IMR-90 (cell line): ENCODE measurements around the gene PCSK6. TPM values are rescaled to one million over a fixed set of nuclear protein-coding genes. Genes with fewer than 3 reads are reported as not detected.

Source experiments
- ATAC-seq: fragments of 200-7000 bp; cut with Tn5 transposase; 2 replicates; pipeline ENCODE4 v1.9.1; 2020; ENCODE audit warnings: low read depth, mild to moderate bottlenecking, moderate library complexity
- BruUV-seq: library from RNA; stranded (reverse); fragments of 400-500 nt; replicated peaks from 2 replicates; lab custom pipeline; 2021; lab: Mats Ljungman, UMichigan
- CTCF ChIA-PET: fragments of 300-600 bp; formaldehyde crosslinking; extraction: SDS; loops from one replicate; lab custom pipeline; 2021; ENCODE audit warnings: antibody characterized with exemption; lab: Yijun Ruan, JAX
- POLR2A ChIA-PET: fragments of 300-600 bp; sonication (Branson Sonifier 250); formaldehyde crosslinking; loops from one replicate; lab custom pipeline; 2022; ENCODE audit warnings: antibody characterized with exemption; ENCODE audit not compliant: unreplicated experiment; lab: Charles Lee
- DNase-seq: peaks from one replicate; pipeline ENCODE4 v3.0.0; 2013
- H2AFZ ChIP-seq: replicated peaks from 2 replicates; pipeline ENCODE3; 2013; ENCODE audit warnings: low read length, mild to moderate bottlenecking; ENCODE audit not compliant: poor library complexity
- H2AK5ac ChIP-seq: 2 replicates; pipeline ENCODE4 v1.6.1; 2013; ENCODE audit warnings: low read depth, low read length, inconsistent platforms
- H2AK9ac ChIP-seq: replicated peaks from 2 replicates; pipeline ENCODE3; 2013; ENCODE audit warnings: mild to moderate bottlenecking, low read depth, low read length, moderate library complexity; ENCODE audit not compliant: poor library complexity
- H2BK120ac ChIP-seq: 2 replicates; pipeline ENCODE4 v1.6.1; 2013; ENCODE audit warnings: low read depth, low read length, inconsistent platforms
- H2BK15ac ChIP-seq: 3 replicates; pipeline ENCODE4 v1.6.1; 2013; ENCODE audit warnings: low read depth, low read length, inconsistent platforms
- H2BK20ac ChIP-seq: 2 replicates; pipeline ENCODE4 v1.6.1; 2013; ENCODE audit warnings: low read depth, mild to moderate bottlenecking, inconsistent platforms, low read length, moderate library complexity
- H2BK5ac ChIP-seq: 2 replicates; pipeline ENCODE4 v1.6.1; 2013; ENCODE audit warnings: mild to moderate bottlenecking, low read depth, low read length, inconsistent platforms; ENCODE audit not compliant: poor library complexity, severe bottlenecking
- H3K14ac ChIP-seq: replicated peaks from 2 replicates; pipeline ENCODE4 v1.6.1; 2013; ENCODE audit warnings: low read depth, low read length, inconsistent platforms
- H3K18ac ChIP-seq: 2 replicates; pipeline ENCODE4 v1.6.1; 2013; ENCODE audit warnings: low read depth, low read length, control low read depth
- H3K23ac ChIP-seq: 2 replicates; pipeline ENCODE4 v1.6.1; 2013; ENCODE audit warnings: low read depth, low read length, inconsistent platforms
- H3K27ac ChIP-seq: 2 replicates; pipeline ENCODE4 v1.5.1; 2013; ENCODE audit warnings: mild to moderate bottlenecking, control low read depth, low read length; ENCODE audit not compliant: insufficient read depth
- H3K27me3 ChIP-seq: 2 replicates; pipeline ENCODE4 v1.6.1; 2013; ENCODE audit warnings: low read length; ENCODE audit not compliant: control insufficient read depth, insufficient read depth
- H3K36me3 ChIP-seq: 2 replicates; pipeline ENCODE4 v1.6.1; 2013; ENCODE audit warnings: low read length, mixed read lengths; ENCODE audit not compliant: control insufficient read depth, insufficient read depth
- H3K4ac ChIP-seq: 2 replicates; pipeline ENCODE4 v1.6.1; 2013; ENCODE audit warnings: low read depth, low read length, inconsistent platforms
- H3K4me1 ChIP-seq: 2 replicates; pipeline ENCODE4 v1.6.1; 2013; ENCODE audit warnings: low read length, mixed read lengths; ENCODE audit not compliant: control insufficient read depth, insufficient read depth
- H3K4me2 ChIP-seq: 2 replicates; pipeline ENCODE4 v1.6.1; 2013; ENCODE audit warnings: low read depth, mild to moderate bottlenecking, control low read depth, low read length, moderate library complexity
- H3K4me3 ChIP-seq: 2 replicates; pipeline ENCODE4 v1.5.1; 2013; ENCODE audit warnings: low read depth, mild to moderate bottlenecking, control low read depth, low read length, moderate library complexity; ENCODE audit not compliant: insufficient read depth
- H3K56ac ChIP-seq: 2 replicates; pipeline ENCODE4 v1.6.1; 2013; ENCODE audit warnings: low read length, inconsistent platforms; ENCODE audit not compliant: insufficient read depth; ENCODE audit errors: extremely low read depth
- H3K79me1 ChIP-seq, 2 experiments: 2 replicates each; pipeline ENCODE4 v1.6.1; 2013; ENCODE audit warnings: low read length in 2 of 2, inconsistent platforms in 1 of 2, low read depth in 1 of 2
- H3K9ac ChIP-seq: 2 replicates; pipeline ENCODE4 v1.6.1; 2013; ENCODE audit warnings: low read depth, low read length, control low read depth
- H3K9me1 ChIP-seq: 2 replicates; pipeline ENCODE4 v1.6.1; 2013; ENCODE audit warnings: low read length, inconsistent platforms; ENCODE audit not compliant: insufficient read depth
- H3K9me3 ChIP-seq: 2 replicates; pipeline ENCODE4 v1.6.1; 2013; ENCODE audit warnings: low read length; ENCODE audit not compliant: control insufficient read depth, insufficient read depth
- H4K20me1 ChIP-seq: 2 replicates; pipeline ENCODE4 v1.6.1; 2013; ENCODE audit warnings: low read length, inconsistent platforms; ENCODE audit not compliant: insufficient read depth
- H4K5ac ChIP-seq: 2 replicates; pipeline ENCODE4 v1.6.1; 2013; ENCODE audit warnings: mild to moderate bottlenecking, low read depth, low read length, control low read depth
- H4K8ac ChIP-seq, 2 experiments: 2 replicates each; pipeline ENCODE4 v1.6.1; 2013; ENCODE audit warnings: low read depth in 2 of 2, low read length in 2 of 2, control low read depth in 1 of 2, inconsistent platforms in 1 of 2
- H4K91ac ChIP-seq: 2 replicates; pipeline ENCODE4 v1.6.1; 2013; ENCODE audit warnings: low read depth, low read length, inconsistent platforms; ENCODE audit not compliant: insufficient read depth
- BHLHE40 ChIP-seq: fragments of 150-350 bp; IDR thresholded peaks from 2 replicates; pipeline ENCODE4 v1.6.1; 2016; ENCODE audit warnings: mild to moderate bottlenecking, low read depth, low read length
- CEBPB ChIP-seq: IDR thresholded peaks from 2 replicates; pipeline ENCODE4 v1.6.1; 2012; ENCODE audit warnings: low read depth, low read length, improper control_type of control experiment
- CHD1 ChIP-seq: IDR thresholded peaks from 2 replicates; pipeline ENCODE4 v1.6.1; 2012; ENCODE audit warnings: low read depth, low read length, improper control_type of control experiment
- ELK1 ChIP-seq: fragments of 150-350 bp; IDR thresholded peaks from 2 replicates; pipeline ENCODE4 v1.6.1; 2016; ENCODE audit warnings: low read depth, mild to moderate bottlenecking, low read length, moderate library complexity, borderline replicate concordance
- FOS ChIP-seq: fragments of 150-350 bp; IDR thresholded peaks from 2 replicates; pipeline ENCODE4 v1.6.1; 2016; ENCODE audit warnings: low read depth, low read length
- MAFK ChIP-seq: IDR thresholded peaks from 2 replicates; pipeline ENCODE4 v1.6.1; 2012; ENCODE audit warnings: low read depth, low read length, improper control_type of control experiment
- MAZ ChIP-seq: IDR thresholded peaks from 2 replicates; pipeline ENCODE4 v1.6.1; 2012; ENCODE audit warnings: low read depth, mild to moderate bottlenecking, low read length, improper control_type of control experiment, moderate library complexity, borderline replicate concordance
- MXI1 ChIP-seq: IDR thresholded peaks from 2 replicates; pipeline ENCODE4 v1.6.1; 2012; ENCODE audit warnings: low read depth, mild to moderate bottlenecking, low read length, moderate library complexity, borderline replicate concordance
- NFE2L2 ChIP-seq: fragments of 150-350 bp; IDR thresholded peaks from 2 replicates; pipeline ENCODE4 v1.6.1; 2016; ENCODE audit warnings: low read depth, mild to moderate bottlenecking, low read length
- POLR2A ChIP-seq: IDR thresholded peaks from 2 replicates; pipeline ENCODE4 v1.6.1; 2012; ENCODE audit warnings: mild to moderate bottlenecking, low read depth, low read length
- RAD21 ChIP-seq: IDR thresholded peaks from 2 replicates; pipeline ENCODE4 v1.6.1; 2012; ENCODE audit warnings: low read length, improper control_type of control experiment
- RCOR1 ChIP-seq: IDR thresholded peaks from 2 replicates; pipeline ENCODE4 v1.6.1; 2012; ENCODE audit warnings: mild to moderate bottlenecking, low read length, improper control_type of control experiment; ENCODE audit not compliant: insufficient replicate concordance
- RFX5 ChIP-seq: IDR thresholded peaks from 2 replicates; pipeline ENCODE4 v1.8.0; 2012; ENCODE audit warnings: low read depth, mild to moderate bottlenecking, low read length, moderate library complexity
- SMC3 ChIP-seq: fragments of 150-350 bp; IDR thresholded peaks from 2 replicates; pipeline ENCODE4 v1.6.1; 2016; ENCODE audit warnings: low read depth, mild to moderate bottlenecking, antibody characterized with exemption, low read length, moderate library complexity
- USF2 ChIP-seq: fragments of 150-350 bp; IDR thresholded peaks from 2 replicates; pipeline ENCODE4 v1.6.1; 2017; ENCODE audit warnings: mild to moderate bottlenecking, antibody characterized with exemption, low read length, low read depth
- WGBS, 2 experiments: methylation state at CpG; one replicate each; pipeline versions ENCODE4 v1.1.5 to v1.1.7; 2013; ENCODE audit warnings: missing lambda C conversion rate in 2 of 2; ENCODE audit not compliant: insufficient read length in 1 of 2; ENCODE audit errors: extremely low coverage in 2 of 2; 5-methylcytosine and 5-hydroxymethylcytosine counted together
- dilution Hi-C: fragments of 300-500 bp; cut with HindIII; formaldehyde crosslinking; loops from one replicate; pipeline ENCODE4 v1.14.3; 2018; ENCODE audit warnings: low sequenced_read_pairs; ENCODE audit not compliant: unreplicated experiment
- in situ Hi-C: fragments of 300-500 bp; cut with MboI; formaldehyde crosslinking; loops from 3 replicates; pipeline ENCODE4 v1.14.3; 2019; ENCODE audit warnings: low sequenced_read_pairs, inconsistent platforms, mixed read lengths
- intact Hi-C: fragments of 100-400 bp; cut with micrococcal nuclease; formaldehyde crosslinking; loops from 2 replicates; pipeline ENCODE4 v1.10.0; 2022
- polyA plus RNA-seq, 3 experiments: library from polyadenylated mRNA; depleted of rRNA; stranded (reverse); fragments of >200 nt; gene quantifications; 2 replicates each; pipeline ENCODE4 v1.2.3, GENCODE V29; 2012; ENCODE audit warnings: low replicate concordance in 1 of 3
- total RNA-seq: library from RNA; depleted of rRNA; stranded (reverse); fragments of >200 nt; gene quantifications from 2 replicates; pipeline ENCODE4 v1.2.3, GENCODE V29; 2012
- TF ChIP-seq, protein P1 (sequence below): conservative IDR thresholded peaks from 2 replicates; pipeline ENCODE4 v1.5.1; 2012; ENCODE audit warnings: mild to moderate bottlenecking, low read depth, low read length, improper control_type of control experiment

The PCSK6 gene
- total and polyA plus RNA-seq, 2 of the 4 experiments (the other 2 are of a cell fraction), result not detected

- no peak overlapping the region for H4K8ac ChIP-seq
- H3K18ac ChIP-seq, result no peak overlapping the region
- H3K4me2 ChIP-seq, result no peak overlapping the region
- in situ Hi-C loops, result no loop called here
- H4K91ac ChIP-seq, result no peak overlapping the region
- no peak overlapping the region for H4K5ac ChIP-seq
- no peak overlapping the region for H3K14ac ChIP-seq
- POLR2A ChIA-PET, result no interaction called here
- no peak overlapping the region for H3K23ac ChIP-seq
- H3K4ac ChIP-seq, result no peak overlapping the region
- H3K9me1 ChIP-seq, result no peaks in the 10 kb centered on the region
- H2AFZ ChIP-seq, result no peak overlapping the region
- no TSS peak for BruUV-seq
- no peak for DNase-seq
- H3K36me3 ChIP-seq, result no peaks in the 10 kb centered on the region
- CTCF ChIA-PET, result no interaction called here
- no peak overlapping the region for H2BK5ac ChIP-seq
- H3K27me3 ChIP-seq, result peaks cover 28% of the 10 kb centered on the region
- H3K27ac ChIP-seq, result no peak overlapping the region
- no peak overlapping the region for H3K4me3 ChIP-seq
- no CpG with 5 or more reads among the region's 19 CpGs for WGBS, 2 experiments
- H2BK15ac ChIP-seq, result no peak overlapping the region
- no peak overlapping the region for H2BK120ac ChIP-seq
- no peak for ATAC-seq
- H3K9me3 ChIP-seq, result no peaks in the 10 kb centered on the region
- H3K56ac ChIP-seq, result no peak overlapping the region
- H4K20me1 ChIP-seq, result no peaks in the 10 kb centered on the region
- H3K79me1 ChIP-seq, result no peaks in the 10 kb centered on the region
- H2AK9ac ChIP-seq, result no peak overlapping the region
- intact Hi-C loops, result no loop called here
- no peak for TF ChIP-seq BHLHE40
- TF ChIP-seq RAD21, result no peak
- no peak for TF ChIP-seq CEBPB
- no peak for TF ChIP-seq NFE2L2
- TF ChIP-seq, protein P1, sequence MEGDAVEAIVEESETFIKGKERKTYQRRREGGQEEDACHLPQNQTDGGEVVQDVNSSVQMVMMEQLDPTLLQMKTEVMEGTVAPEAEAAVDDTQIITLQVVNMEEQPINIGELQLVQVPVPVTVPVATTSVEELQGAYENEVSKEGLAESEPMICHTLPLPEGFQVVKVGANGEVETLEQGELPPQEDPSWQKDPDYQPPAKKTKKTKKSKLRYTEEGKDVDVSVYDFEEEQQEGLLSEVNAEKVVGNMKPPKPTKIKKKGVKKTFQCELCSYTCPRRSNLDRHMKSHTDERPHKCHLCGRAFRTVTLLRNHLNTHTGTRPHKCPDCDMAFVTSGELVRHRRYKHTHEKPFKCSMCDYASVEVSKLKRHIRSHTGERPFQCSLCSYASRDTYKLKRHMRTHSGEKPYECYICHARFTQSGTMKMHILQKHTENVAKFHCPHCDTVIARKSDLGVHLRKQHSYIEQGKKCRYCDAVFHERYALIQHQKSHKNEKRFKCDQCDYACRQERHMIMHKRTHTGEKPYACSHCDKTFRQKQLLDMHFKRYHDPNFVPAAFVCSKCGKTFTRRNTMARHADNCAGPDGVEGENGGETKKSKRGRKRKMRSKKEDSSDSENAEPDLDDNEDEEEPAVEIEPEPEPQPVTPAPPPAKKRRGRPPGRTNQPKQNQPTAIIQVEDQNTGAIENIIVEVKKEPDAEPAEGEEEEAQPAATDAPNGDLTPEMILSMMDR, result no peak
- TF ChIP-seq RCOR1, result no peak
- TF ChIP-seq POLR2A, result no peak
- TF ChIP-seq ELK1, result no peak
- no peak for TF ChIP-seq MAFK
- no peak for TF ChIP-seq FOS
- TF ChIP-seq SMC3, result no peak
- TF ChIP-seq USF2, result no peak
- no peak for TF ChIP-seq RFX5
- no peak for TF ChIP-seq MAZ
- no peak for TF ChIP-seq MXI1
- no peak for TF ChIP-seq CHD1
- no peak overlapping the region for H2AK5ac ChIP-seq
- H2BK20ac ChIP-seq, result no peak overlapping the region
- H3K4me1 ChIP-seq, result no peaks in the 10 kb centered on the region
- no peak overlapping the region for H3K9ac ChIP-seq
- dilution Hi-C loops, result no loop called here
These were observed 38.2 kb downstream of the PCSK6 start for GRCh38 chr15:101451266-101451799.
